GM19372 (cell line): ENCODE data around the gene TSBP1.
"Not testable (repeated sequence)": the region's sequence is repeated elsewhere in the genome, so short reads cannot be mapped to it uniquely, and the experiment has no call there.

Experiments used
- ATAC-seq: cut with Tn5 transposase; IDR thresholded peaks from one replicate; pipeline ENCODE4 v1.9.1; 2021; ENCODE audit warnings: mild to moderate bottlenecking, low read depth, moderate library complexity; ENCODE audit not compliant: unreplicated experiment

Gene TSBP1

GRCh38 chr6:32290886-32291450 lies 80.7 kb downstream of the TSBP1 start:
- no peak for ATAC-seq

GRCh38 chr6:32288426-32288825 lies 83.3 kb downstream of the TSBP1 start:
- ATAC-seq = no peak

GRCh38 chr6:32273801-32274577 lies 97.7 kb downstream of the TSBP1 start:
- not testable (repeated sequence) for ATAC-seq

GRCh38 chr6:32271429-32271828 lies 100.3 kb downstream of the TSBP1 start:
- ATAC-seq = no peak

GRCh38 chr6:32268459-32268858 lies 103.2 kb downstream of the TSBP1 start:
- not testable (repeated sequence) for ATAC-seq

- ATAC-seq = no peak
Measured at GRCh38 chr6:32267035-32267434, 104.7 kb downstream of the TSBP1 start.

- ATAC-seq = not testable (repeated sequence)
Measured at GRCh38 chr6:32257262-32257661, 114.4 kb downstream of the TSBP1 start.

GRCh38 chr6:32255199-32256153 lies 116.2 kb downstream of the TSBP1 start:
- no peak for ATAC-seq

- no peak for ATAC-seq
Measured at GRCh38 chr6:32254761-32255198, 116.9 kb downstream of the TSBP1 start.

- no peak for ATAC-seq
Measured at GRCh38 chr6:32252331-32253009, 119.2 kb downstream of the TSBP1 start.

- ATAC-seq = no peak
Measured at GRCh38 chr6:32249262-32249661, 122.4 kb downstream of the TSBP1 start.

GRCh38 chr6:32247401-32247800 lies 124.3 kb downstream of the TSBP1 start:
- ATAC-seq = no peak

- no peak for ATAC-seq
Measured at GRCh38 chr6:32244946-32245398, 126.7 kb downstream of the TSBP1 start.

GRCh38 chr6:32244270-32244669 lies 127.4 kb downstream of the TSBP1 start:
- ATAC-seq = no peak
